Measurements from ENCODE around the gene TSPOAP1. TPM values are rescaled to one million over a fixed set of nuclear protein-coding genes. Genes with fewer than 3 reads are reported as not detected.
A peak's percentile ranks its signal among the peaks of the same experiment; 100 is the strongest.

TSPOAP1 gene
- total and polyA plus RNA-seq, 8 donors = 6.5 to 68.8 (median 11.6) TPM; not detected in 1

DNA sequence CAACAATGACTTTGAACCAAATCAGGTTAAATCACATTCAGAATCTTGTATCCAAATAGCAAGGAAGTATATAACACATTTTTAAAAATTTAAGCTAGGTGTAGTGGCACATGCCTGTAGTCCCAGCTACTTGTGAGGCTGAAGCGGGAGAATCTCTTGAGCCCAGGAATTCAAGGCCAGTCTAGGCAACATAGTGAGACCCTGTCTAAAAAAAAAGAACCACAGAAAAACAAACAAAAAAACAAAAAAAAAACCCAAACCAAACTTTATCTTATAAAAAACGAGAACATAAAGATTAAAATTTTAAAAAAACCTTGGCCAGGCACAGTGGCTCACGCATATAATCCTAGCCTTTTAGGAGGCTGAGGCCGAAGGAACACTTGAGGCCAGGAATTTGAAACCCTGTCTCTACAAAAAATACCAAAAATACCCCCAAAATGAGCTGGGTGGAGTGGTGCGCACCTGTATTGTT, 11.8 kb upstream of the TSPOAP1 start:
- Histone ChIP-seq H3K36me3 (peaks cover 8 to 27% (median 22%) of the 10 kb centered on the region in 4 donors), H3K9me3 (no peaks in the 10 kb centered on the region), H3K27me3 (peaks cover 0 to 12% (median 0%) of the 10 kb centered on the region in 3 donors), H3K4me3 (no peak overlapping the region), H3K27ac (peak overlapping the region in 4 of 5 donors; percentile 87 to 93 (median 89)), H3K4me1 (peaks cover 10 to 77% (median 40%) of the 10 kb centered on the region in 4 donors)
- intact Hi-C loops (cut with DNase I; ENCODE audit: low total_unique reads) = no loop called here
- no peak for DNase-seq
- WGBS, 5 donors = 76 to 86% (median 80%) methylated on average over 5 of the region's 5 CpGs
- TF ChIP-seq EP300 (IDR thresholded peaks at IDR 0.05) = no peak

DNA sequence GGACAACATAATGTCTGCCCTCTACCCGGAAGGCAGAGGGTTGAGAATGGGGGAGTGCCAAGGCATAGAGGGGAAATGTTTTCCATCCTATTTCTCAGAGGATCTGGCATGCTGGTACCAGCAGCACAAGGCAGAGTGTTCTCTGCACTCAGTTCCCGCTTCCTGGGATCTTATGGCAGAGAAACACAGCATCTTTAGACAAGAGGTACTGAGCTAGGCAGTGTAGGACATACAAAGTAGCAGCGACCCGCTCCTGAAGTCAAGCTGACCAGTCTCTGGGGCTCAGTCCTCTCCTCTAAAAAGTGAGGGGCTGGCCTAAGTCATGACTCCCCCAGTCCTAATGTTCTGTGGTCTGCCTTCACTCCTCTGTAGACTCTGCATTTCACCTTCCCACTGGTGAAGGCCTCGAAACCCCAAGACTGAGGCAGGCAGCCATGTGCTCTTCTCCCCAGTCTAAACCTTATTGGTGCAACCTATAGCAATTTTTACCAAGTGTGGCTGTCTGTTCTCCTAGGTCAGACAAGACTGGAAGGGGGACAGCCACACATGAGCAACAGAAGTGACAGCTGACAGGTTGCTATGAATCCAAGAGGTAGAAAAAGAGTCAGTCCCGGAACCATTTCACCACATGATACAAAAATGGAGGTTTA, 11.3 kb upstream of the TSPOAP1 start:
- WGBS, 5 donors = 79 to 87% (median 83%) methylated on average over 4 to 6 of the region's 6 CpGs
- peak overlapping the region; percentile 60 to 93 (median 87) for H3K27ac ChIP-seq
- no peak for TF ChIP-seq EP300 (IDR thresholded peaks at IDR 0.05)
- no peak for TF ChIP-seq POLR2AphosphoS5 (IDR thresholded peaks at IDR 0.05)
- TF ChIP-seq, protein P1, sequence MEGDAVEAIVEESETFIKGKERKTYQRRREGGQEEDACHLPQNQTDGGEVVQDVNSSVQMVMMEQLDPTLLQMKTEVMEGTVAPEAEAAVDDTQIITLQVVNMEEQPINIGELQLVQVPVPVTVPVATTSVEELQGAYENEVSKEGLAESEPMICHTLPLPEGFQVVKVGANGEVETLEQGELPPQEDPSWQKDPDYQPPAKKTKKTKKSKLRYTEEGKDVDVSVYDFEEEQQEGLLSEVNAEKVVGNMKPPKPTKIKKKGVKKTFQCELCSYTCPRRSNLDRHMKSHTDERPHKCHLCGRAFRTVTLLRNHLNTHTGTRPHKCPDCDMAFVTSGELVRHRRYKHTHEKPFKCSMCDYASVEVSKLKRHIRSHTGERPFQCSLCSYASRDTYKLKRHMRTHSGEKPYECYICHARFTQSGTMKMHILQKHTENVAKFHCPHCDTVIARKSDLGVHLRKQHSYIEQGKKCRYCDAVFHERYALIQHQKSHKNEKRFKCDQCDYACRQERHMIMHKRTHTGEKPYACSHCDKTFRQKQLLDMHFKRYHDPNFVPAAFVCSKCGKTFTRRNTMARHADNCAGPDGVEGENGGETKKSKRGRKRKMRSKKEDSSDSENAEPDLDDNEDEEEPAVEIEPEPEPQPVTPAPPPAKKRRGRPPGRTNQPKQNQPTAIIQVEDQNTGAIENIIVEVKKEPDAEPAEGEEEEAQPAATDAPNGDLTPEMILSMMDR (IDR thresholded peaks at IDR 0.05) = no peak
- TF ChIP-seq POLR2A (IDR thresholded peaks at IDR 0.05) = no peak
- peaks cover 0 to 12% (median 0%) of the 10 kb centered on the region in 3 donors for H3K27me3 ChIP-seq
- H3K9me3 ChIP-seq = no peaks in the 10 kb centered on the region
- peak overlapping the region in 3 of 4 donors; percentile 14 to 22 (median 15) for H3K4me3 ChIP-seq
- DNase-seq = no peak
- H3K36me3 ChIP-seq = peaks cover 2 to 22% (median 16%) of the 10 kb centered on the region in 4 donors
- peaks cover 10 to 77% (median 39%) of the 10 kb centered on the region in 4 donors for H3K4me1 ChIP-seq
- intact Hi-C loops (cut with DNase I; ENCODE audit: low total_unique reads) = no loop called here

DNA sequence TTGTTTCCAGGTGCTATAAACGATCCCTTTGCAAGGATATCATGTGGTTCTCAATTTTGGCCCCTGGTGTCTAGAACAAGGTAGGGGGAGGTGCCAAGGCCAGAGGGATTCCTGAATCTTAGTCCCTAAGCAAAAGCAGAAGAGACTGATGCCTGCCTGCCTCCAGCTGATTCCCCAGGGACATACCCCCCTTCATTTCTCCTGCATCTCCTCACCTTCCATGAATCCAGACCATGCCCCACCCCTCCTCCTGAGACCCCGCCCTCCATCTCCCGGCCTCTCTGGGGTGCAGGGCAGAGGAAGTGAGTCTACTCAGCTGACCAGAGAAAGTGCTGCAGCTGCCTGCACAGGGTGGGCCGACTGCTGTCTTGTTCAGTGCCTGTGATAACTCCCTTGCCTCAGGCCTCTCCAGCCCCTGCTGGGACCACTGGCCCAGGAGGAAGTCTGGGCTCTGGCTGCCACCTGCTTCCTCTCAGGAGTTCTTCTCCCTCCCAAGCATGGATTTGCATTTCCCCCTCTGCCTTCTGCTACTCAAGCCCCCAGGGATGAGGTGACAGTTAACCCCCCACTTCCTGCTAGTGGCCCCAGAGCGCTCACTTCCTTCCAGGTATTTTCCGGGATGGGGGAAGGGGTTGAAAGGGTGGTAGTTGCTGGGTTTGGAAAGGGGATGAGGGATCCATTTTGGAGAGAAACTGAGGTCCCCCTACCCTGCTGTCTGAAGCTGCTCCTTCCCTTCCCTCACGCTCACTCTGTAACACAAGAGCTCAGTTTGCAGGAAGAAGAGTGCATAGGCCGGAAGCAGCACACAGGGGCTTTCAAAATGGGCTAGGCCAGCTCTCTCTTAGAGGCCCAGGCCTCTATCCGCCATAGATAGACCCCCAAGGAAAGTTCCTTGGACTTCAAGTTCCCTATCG, 10.5 kb upstream of the TSPOAP1 start:
- Histone ChIP-seq H3K27ac (peak overlapping the region; percentile 60 to 93 (median 87)), H3K9me3 (no peaks in the 10 kb centered on the region), H3K4me3 (peak overlapping the region in 3 of 4 donors; percentile 14 to 22 (median 15)), H3K4me1 (peaks cover 10 to 77% (median 37%) of the 10 kb centered on the region in 4 donors), H3K27me3 (peaks cover 0 to 12% (median 0%) of the 10 kb centered on the region in 3 donors), H3K36me3 (peaks cover 0 to 14% (median 8%) of the 10 kb centered on the region in 4 donors)
- DNase-seq = peak in 1 of 2 donors; percentile 69
- TF ChIP-seq EP300 (IDR thresholded peaks at IDR 0.05) (no peak), POLR2AphosphoS5 (IDR thresholded peaks at IDR 0.05) (no peak), POLR2A (IDR thresholded peaks at IDR 0.05) (no peak)
- TF ChIP-seq, protein P1 (IDR thresholded peaks at IDR 0.05) = no peak
- WGBS, 5 donors = 42 to 49% (median 48%) methylated on average over 10 of the region's 10 CpGs
- intact Hi-C loops (cut with DNase I; ENCODE audit: low total_unique reads) = no loop called here

DNA sequence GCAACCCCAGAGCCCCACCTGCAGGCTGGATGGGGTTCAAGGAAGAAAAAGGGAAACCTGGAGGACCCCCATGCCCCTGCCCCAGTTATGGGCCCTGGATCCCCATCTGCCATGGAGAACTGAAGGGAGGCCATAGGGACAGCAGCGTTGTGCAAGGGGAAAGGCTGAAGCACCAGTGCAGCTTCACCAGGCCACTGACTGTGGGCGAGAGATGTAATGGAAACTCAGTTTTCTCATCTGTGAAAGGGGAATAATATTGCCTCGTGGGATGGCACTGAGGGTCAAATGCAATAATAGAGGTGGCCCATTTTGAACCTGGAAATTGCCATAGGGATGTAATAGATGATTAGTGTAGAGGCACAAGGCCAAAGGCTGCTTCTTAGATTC, 9.9 kb upstream of the TSPOAP1 start:
- Histone ChIP-seq H3K4me3 (peak overlapping the region in 2 of 4 donors; percentile 14 to 22), H3K27me3 (peaks cover 0 to 15% (median 0%) of the 10 kb centered on the region in 3 donors)
- intact Hi-C loops (cut with DNase I; ENCODE audit: low total_unique reads) = no loop called here

More for the DNA sequence above, 9.9 kb upstream of the TSPOAP1 start:
- H3K9me3 ChIP-seq = no peaks in the 10 kb centered on the region
- peaks cover 0 to 7% (median 2%) of the 10 kb centered on the region in 4 donors for H3K36me3 ChIP-seq
- peaks cover 10 to 77% (median 32%) of the 10 kb centered on the region in 4 donors for H3K4me1 ChIP-seq
- TF ChIP-seq POLR2A (IDR thresholded peaks at IDR 0.05) (no peak), POLR2AphosphoS5 (IDR thresholded peaks at IDR 0.05) (no peak), EP300 (IDR thresholded peaks at IDR 0.05) (no peak)
- TF ChIP-seq, protein P1 (IDR thresholded peaks at IDR 0.05) = no peak
- 51 to 80% (median 58%) methylated on average over 3 of the region's 3 CpGs for WGBS, 5 donors
- DNase-seq = no peak
- peak overlapping the region; percentile 83 to 93 (median 87) for H3K27ac ChIP-seq
